Left lung (tissue), 10 donors: ENCODE results near the gene UVRAG. TPM values are rescaled to one million over a fixed set of nuclear protein-coding genes. Genes with fewer than 3 reads are reported as not detected.

Experiments
- ATAC-seq: fragments of 200-7000 bp; cut with Tn5 transposase; one replicate; pipeline ENCODE4 v1.9.1; 2020; ENCODE audit warnings: moderate library complexity
- DNase-seq, 4 donors: peaks; one replicate each; pipeline ENCODE4 v3.0.0-alpha.2; 2013 to 2020
- H3K27ac ChIP-seq, 2 donors: fragments of 200-600 bp; sonication (generic) in 1 of 2; one replicate each; pipeline versions ENCODE4 v1.5.0 to v1.8.0; 2020 to 2021
- H3K27me3 ChIP-seq, 2 donors: fragments of 200-600 bp; sonication (generic) in 1 of 2; one replicate each; pipeline versions ENCODE4 v1.5.0 to v1.8.0; 2020 to 2021
- H3K36me3 ChIP-seq, 2 donors: fragments of 200-600 bp; sonication (generic) in 1 of 2; one replicate each; pipeline versions ENCODE4 v1.5.0 to v1.8.0; 2020 to 2021
- H3K4me1 ChIP-seq, 2 donors: fragments of 200-600 bp; one replicate each; pipeline ENCODE4 v1.8.0; 2021
- H3K4me3 ChIP-seq, 2 donors: fragments of 200-600 bp; sonication (generic) in 1 of 2; one replicate each; pipeline versions ENCODE4 v1.5.0 to v1.8.0; 2020 to 2021; ENCODE audit warnings: mild to moderate bottlenecking in 1 of 2
- H3K9me3 ChIP-seq, 2 donors: fragments of 200-600 bp; sonication (generic) in 1 of 2; one replicate each; pipeline versions ENCODE4 v1.5.0 to v1.8.0; 2020 to 2021
- CTCF ChIP-seq, 2 donors: fragments of 200-600 bp; sonication (generic) in 1 of 2; IDR thresholded peaks; one replicate each; pipeline versions ENCODE4 v1.5.0 to v1.8.0; 2021; ENCODE audit warnings: antibody characterized with exemption in 2 of 2
- intact Hi-C, 2 donors: fragments of 100-400 bp; cut with DNase I; formaldehyde crosslinking; loops; one replicate each; pipeline versions ENCODE4 v1.11.2 to v1.14.2; 2022
- polyA plus RNA-seq, 6 donors: library from polyadenylated mRNA; unstranded; fragments of 120-200 nt; gene quantifications; one replicate each; pipeline ENCODE4 v1.2.1, GENCODE V29; 2013; ENCODE audit not compliant: insufficient read length in 6 of 6
- total RNA-seq, 2 donors: library from RNA; stranded (reverse); fragmentation: NEBNext Ultra II Directional; extraction: Animal tissue kit (Norgen Biotek cat#: 25700); gene quantifications; one replicate each; pipeline ENCODE4 v1.2.1, GENCODE V29; 2021
- donor health status: DM: no; HTN: yes; CAD: no.
- donor health status: DM: no; HTN: no; CAD: no.

Gene UVRAG
- total and polyA plus RNA-seq, 8 donors: 19.3 to 36.0 (median 22.3) TPM

GRCh38 chr11:75949023-75949672, 134.1 kb downstream of the UVRAG start:
- H3K27ac ChIP-seq: no peak overlapping the region
- H3K4me3 ChIP-seq: no peak overlapping the region
- H3K4me1 ChIP-seq: peaks cover 8 to 12% of the 10 kb centered on the region in 2 donors
- no peak for TF ChIP-seq CTCF (IDR thresholded peaks at IDR 0.05)
- ATAC-seq (no peak), DNase-seq (no peak)
- intact Hi-C loops: no loop called here
- no peaks in the 10 kb centered on the region for H3K9me3 ChIP-seq
- no peaks in the 10 kb centered on the region for H3K36me3 ChIP-seq
- H3K27me3 ChIP-seq: no peaks in the 10 kb centered on the region

GRCh38 chr11:75950141-75950540, 135.1 kb downstream of the UVRAG start:
- Histone ChIP-seq H3K27ac (no peak overlapping the region), H3K27me3 (no peaks in the 10 kb centered on the region), H3K36me3 (no peaks in the 10 kb centered on the region), H3K9me3 (no peaks in the 10 kb centered on the region), H3K4me3 (no peak overlapping the region), H3K4me1 (peaks cover 8 to 12% of the 10 kb centered on the region in 2 donors)
- intact Hi-C loops: no loop called here
- TF ChIP-seq CTCF (IDR thresholded peaks at IDR 0.05): no peak
- DNase-seq (no peak), ATAC-seq (no peak)

- H3K4me1 ChIP-seq: no peaks in the 10 kb centered on the region
- ATAC-seq (no peak), DNase-seq (no peak)
- no peaks in the 10 kb centered on the region for H3K9me3 ChIP-seq
- H3K27ac ChIP-seq: no peak overlapping the region
- no peak for TF ChIP-seq CTCF (IDR thresholded peaks at IDR 0.05)
- H3K36me3 ChIP-seq: no peaks in the 10 kb centered on the region
- intact Hi-C loops: no loop called here
- H3K4me3 ChIP-seq: no peak overlapping the region
- no peaks in the 10 kb centered on the region for H3K27me3 ChIP-seq
Measured at GRCh38 chr11:75954039-75954438, 139.0 kb downstream of the UVRAG start.

- ATAC-seq (no peak), DNase-seq (no peak)
- Histone ChIP-seq H3K9me3 (no peaks in the 10 kb centered on the region), H3K36me3 (no peaks in the 10 kb centered on the region), H3K27me3 (no peaks in the 10 kb centered on the region), H3K27ac (no peak overlapping the region), H3K4me1 (no peaks in the 10 kb centered on the region), H3K4me3 (no peak overlapping the region)
- intact Hi-C loops: no loop called here
- no peak for TF ChIP-seq CTCF (IDR thresholded peaks at IDR 0.05)
Measured at GRCh38 chr11:75955443-75955842, 140.4 kb downstream of the UVRAG start.

GRCh38 chr11:75959540-75959939, 144.5 kb downstream of the UVRAG start:
- H3K27ac ChIP-seq: no peak overlapping the region
- H3K36me3 ChIP-seq: no peaks in the 10 kb centered on the region
- intact Hi-C loops: no loop called here
- no peaks in the 10 kb centered on the region for H3K9me3 ChIP-seq
- no peak for TF ChIP-seq CTCF (IDR thresholded peaks at IDR 0.05)
- DNase-seq: no peak
- H3K4me1 ChIP-seq: no peaks in the 10 kb centered on the region
- H3K27me3 ChIP-seq: no peaks in the 10 kb centered on the region
- H3K4me3 ChIP-seq: no peak overlapping the region
- ATAC-seq: no peak
